HCT116 (cell line): Measurements from ENCODE around the gene BABAM2. TPM values are rescaled to one million over a fixed set of nuclear protein-coding genes. Genes with fewer than 3 reads are reported as not detected.
A peak's percentile ranks its signal among the peaks of the same experiment; 100 is the strongest.

Source experiments
- ATAC-seq: fragments of 200-7000 bp; cut with Tn5 transposase; 2 replicates; pipeline ENCODE4 v1.9.1; 2020; ENCODE audit warnings: mild to moderate bottlenecking, moderate library complexity
- BruUV-seq: library from RNA; stranded (reverse); fragments of 400-500 nt; replicated peaks from 2 replicates; lab custom pipeline; 2021; lab: Mats Ljungman, UMichigan
- CTCF ChIA-PET: fragments of 300-600 bp; sonication (Branson Sonifier 250); formaldehyde crosslinking; loops from one replicate; lab custom pipeline; 2021; ENCODE audit warnings: antibody characterized with exemption; lab: Charles Lee
- POLR2A ChIA-PET: fragments of 300-600, 350-600 bp; sonication (Branson Sonifier 250); formaldehyde crosslinking; loops from one replicate; lab custom pipeline; 2021; ENCODE audit warnings: antibody characterized with exemption; lab: Charles Lee
- RAD21 ChIA-PET, 2 experiments: fragments of 300-600 bp; sonication (Branson Sonifier 250); formaldehyde crosslinking; loops; one replicate each; lab custom pipeline; 2023; ENCODE audit warnings: low total read pairs in 2 of 2; ENCODE audit not compliant: uncharacterized antibody in 2 of 2, unreplicated experiment in 2 of 2, low non-redundant PET in 1 of 2; lab: Charles Lee
- DNase-seq: peaks from one replicate; pipeline ENCODE4 v3.0.0-alpha.2; 2010; ENCODE audit warnings: low read depth, low spot score
- H2AFZ ChIP-seq: fragments of 200-600 bp; shearing (Covaris generic), sonication (generic); 2 replicates; pipeline ENCODE4 v1.6.1; 2017; ENCODE audit warnings: low read depth, mixed run types, mixed read lengths, antibody characterized with exemption, low read length; ENCODE audit not compliant: poor library complexity, severe bottlenecking
- H3K27ac ChIP-seq: 2 replicates; pipeline ENCODE4 v1.5.1; 2012; ENCODE audit warnings: low read depth, low read length
- H3K27me3 ChIP-seq: fragments of 200-600 bp; sonication (generic); 2 replicates; pipeline ENCODE4 v1.6.1; 2016; ENCODE audit warnings: mixed run types, low read length, mixed read lengths; ENCODE audit not compliant: insufficient read depth
- H3K36me3 ChIP-seq, 2 experiments: fragments of 200-500 bp in 1 of 2; fragments of 200-600 bp in 1 of 2; sonication (Bioruptor generic) in 1 of 2; sonication (generic) in 1 of 2; 2 replicates each; pipeline versions ENCODE4 v1.5.1 to v1.6.1; 2014 to 2016; ENCODE audit warnings: low read length in 2 of 2, inconsistent platforms in 1 of 2, mixed read lengths in 1 of 2, mixed run types in 1 of 2; ENCODE audit not compliant: insufficient read depth in 2 of 2, control insufficient read depth in 1 of 2
- H3K4me1 ChIP-seq, 2 experiments: fragments of 200-600 bp in 1 of 2; sonication (generic) in 1 of 2; 2 replicates each; pipeline versions ENCODE4 v1.5.1 to v1.6.1; 2012 to 2017; ENCODE audit warnings: low read length in 2 of 2, inconsistent platforms in 1 of 2, mild to moderate bottlenecking in 1 of 2, mixed read lengths in 1 of 2, mixed run types in 1 of 2, moderate library complexity in 1 of 2; ENCODE audit not compliant: insufficient read depth in 2 of 2, control insufficient read depth in 1 of 2
- H3K4me2 ChIP-seq: fragments of 200-600 bp; sonication (generic); 2 replicates; pipeline ENCODE4 v1.6.1; 2017; ENCODE audit warnings: mixed run types, low read length, mixed read lengths
- H3K4me3 ChIP-seq, 2 experiments: fragments of 200-600 bp in 1 of 2; sonication (generic) in 1 of 2; replicated peaks in 1 of 2; 2 replicates each; pipeline ENCODE4 v1.5.1; 2011 to 2016; ENCODE audit warnings: low read length in 2 of 2, control low read depth in 1 of 2, low read depth in 1 of 2, mild to moderate bottlenecking in 1 of 2, mixed read lengths in 1 of 2, mixed run types in 1 of 2
- H3K79me2 ChIP-seq: fragments of 200-600 bp; sonication (generic); 2 replicates; pipeline ENCODE4 v1.6.1; 2017; ENCODE audit warnings: mild to moderate bottlenecking, mixed run types, low read length, moderate library complexity, mixed read lengths; ENCODE audit not compliant: insufficient read depth
- H3K9ac ChIP-seq: fragments of 200-600 bp; sonication (generic); 2 replicates; pipeline ENCODE4 v1.6.1; 2016; ENCODE audit warnings: low read length, mixed read lengths
- H3K9me2 ChIP-seq: fragments of 200-600 bp; sonication (generic), shearing (Covaris generic); 2 replicates; pipeline ENCODE4 v1.6.1; 2017; ENCODE audit warnings: mixed run types, mild to moderate bottlenecking, moderate library complexity; ENCODE audit not compliant: insufficient read depth
- H3K9me3 ChIP-seq, 2 experiments: fragments of 200-500 bp in 1 of 2; fragments of 200-600 bp in 1 of 2; sonication (Bioruptor generic) in 1 of 2; sonication (generic) in 1 of 2; 2 replicates each; pipeline ENCODE4 v1.6.1; 2014 to 2017; ENCODE audit warnings: low read length in 2 of 2, mixed read lengths in 2 of 2, inconsistent platforms in 1 of 2, low read depth in 1 of 2, mild to moderate bottlenecking in 1 of 2, mixed run types in 1 of 2, moderate library complexity in 1 of 2; ENCODE audit not compliant: control insufficient read depth in 1 of 2, insufficient read depth in 1 of 2
- H4K20me1 ChIP-seq: fragments of 200-600 bp; sonication (generic), shearing (Covaris generic); 2 replicates; pipeline ENCODE4 v1.6.1; 2017; ENCODE audit warnings: mixed run types, mild to moderate bottlenecking, moderate library complexity; ENCODE audit not compliant: insufficient read depth
- CEBPB ChIP-seq: IDR thresholded peaks from 2 replicates; pipeline ENCODE4 v1.6.1; 2012; ENCODE audit warnings: low read depth
- EGR1 ChIP-seq: IDR thresholded peaks from 2 replicates; pipeline ENCODE4 v1.6.1; 2012; ENCODE audit warnings: low read depth
- ELF1 ChIP-seq: IDR thresholded peaks from 2 replicates; pipeline ENCODE4 v1.6.1; 2012; ENCODE audit warnings: low read depth, borderline replicate concordance
- EZH2phosphoT487 ChIP-seq: fragments of 200-600 bp; IDR thresholded peaks from 2 replicates; pipeline ENCODE4 v1.6.1; 2018; ENCODE audit warnings: antibody characterized with exemption, borderline replicate concordance
- FOSL1 ChIP-seq: IDR thresholded peaks from 2 replicates; pipeline ENCODE4 v1.6.1; 2012; ENCODE audit warnings: low read depth
- JUND ChIP-seq: IDR thresholded peaks from 2 replicates; pipeline ENCODE4 v1.6.1; 2012
- POLR2A ChIP-seq: IDR thresholded peaks from 2 replicates; pipeline ENCODE4 v1.7.0; 2011; ENCODE audit warnings: borderline replicate concordance; ENCODE audit not compliant: insufficient read depth, insufficient read length; ENCODE audit errors: extremely low read depth
- SIN3A ChIP-seq: IDR thresholded peaks from 2 replicates; pipeline ENCODE4 v1.6.1; 2012; ENCODE audit warnings: low read depth
- SP1 ChIP-seq: IDR thresholded peaks from 2 replicates; pipeline ENCODE4 v1.6.1; 2012; ENCODE audit warnings: low read depth
- SRF ChIP-seq: IDR thresholded peaks from 2 replicates; pipeline ENCODE4 v1.6.1; 2012; ENCODE audit warnings: low read depth
- TCF7L2 ChIP-seq: IDR thresholded peaks from 2 replicates; pipeline ENCODE4 v1.7.0; 2011; ENCODE audit warnings: borderline replicate concordance, inconsistent platforms; ENCODE audit not compliant: insufficient read depth, insufficient read length; ENCODE audit errors: extremely low read depth
- YY1 ChIP-seq: IDR thresholded peaks from 2 replicates; pipeline ENCODE4 v1.6.1; 2011; ENCODE audit warnings: low read length, low read depth, moderate library complexity, mild to moderate bottlenecking; ENCODE audit not compliant: insufficient replicate concordance; ENCODE audit errors: extremely low read depth
- ZFX ChIP-seq: fragments of 450-650 bp; IDR thresholded peaks from 2 replicates; pipeline ENCODE4 v1.6.1; 2017
- ZNF274 ChIP-seq: fragments of 200-500 bp; sonication (Bioruptor generic); IDR thresholded peaks from 2 replicates; pipeline ENCODE4 v1.6.1; 2014; ENCODE audit warnings: mild to moderate bottlenecking, low read depth, low read length, inconsistent platforms
- intact Hi-C: fragments of 100-400 bp; cut with micrococcal nuclease; formaldehyde crosslinking; loops from 2 replicates; pipeline ENCODE4 v1.10.0; 2022
- total RNA-seq: library from RNA; stranded (reverse); gene quantifications from one replicate; pipeline ENCODE4 v1.2.1, GENCODE V29; 2021; ENCODE audit not compliant: unreplicated experiment
- TF ChIP-seq, protein P1 (sequence below): IDR thresholded peaks from 2 replicates; pipeline ENCODE4 v1.6.1; 2012
- TF ChIP-seq, protein P2 (sequence below): IDR thresholded peaks from 2 replicates; pipeline ENCODE4 v1.6.1; 2012; ENCODE audit warnings: low read depth
- TF ChIP-seq, protein P3 (sequence below), 3 experiments: fragments of 200-600 bp in 1 of 3; sonication (generic) in 1 of 3; IDR thresholded peaks in 2 of 3; conservative IDR thresholded peaks in 1 of 3; 2 replicates each; pipeline ENCODE4 v1.5.1; 2012 to 2017; ENCODE audit warnings: low read depth in 2 of 3, low read length in 2 of 3, antibody characterized with exemption in 1 of 3, borderline replicate concordance in 1 of 3, control low read depth in 1 of 3, mild to moderate bottlenecking in 1 of 3, mixed read lengths in 1 of 3, mixed run types in 1 of 3, moderate library complexity in 1 of 3; ENCODE audit not compliant: insufficient read depth in 1 of 3
- TF ChIP-seq, protein P4 (sequence below): IDR thresholded peaks from 2 replicates; pipeline ENCODE4 v1.6.1; 2012
- TF ChIP-seq, protein P5 (sequence below): IDR thresholded peaks from 2 replicates; pipeline ENCODE4 v1.6.1; 2011; ENCODE audit warnings: mild to moderate bottlenecking, low read length, moderate library complexity; ENCODE audit not compliant: insufficient replicate concordance; ENCODE audit errors: extremely low read depth

BABAM2 gene
- total RNA-seq, 1 experiment from 2014 or later = 23.8 TPM

DNA sequence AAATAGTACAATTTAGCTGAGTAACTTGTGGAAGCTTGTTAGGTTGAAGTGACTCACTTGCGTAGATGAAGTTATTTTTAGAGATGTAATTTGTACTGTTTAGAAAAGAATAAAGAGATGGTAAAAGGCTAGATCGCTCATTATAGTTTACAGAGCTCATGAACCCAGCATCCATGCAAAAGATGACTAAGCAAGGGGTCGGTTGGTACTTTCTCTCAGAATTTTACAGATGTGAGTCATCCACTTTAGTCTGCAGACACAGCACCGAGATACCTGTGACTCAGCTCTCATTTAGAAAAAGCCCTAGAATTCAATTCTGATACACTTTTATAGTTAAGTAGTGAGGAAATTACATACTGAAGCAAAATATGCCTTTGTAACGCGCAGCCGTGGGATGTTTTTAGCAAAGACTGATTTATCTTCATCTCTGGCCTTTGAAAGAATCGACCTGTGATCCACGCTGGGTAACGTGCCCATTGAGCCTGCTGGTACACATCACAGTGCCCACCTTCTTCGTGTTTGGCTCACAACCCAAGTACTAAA lies 385.6 kb downstream of the BABAM2 start:
- no peaks in the 10 kb centered on the region for H3K9me2 ChIP-seq
- H3K36me3 ChIP-seq = no peaks in the 10 kb centered on the region
- ChIA-PET POLR2A (interaction anchor here (1.3 to 1.7 kb wide), 2 partner anchors 50 to 386 kb away, joined by 3 read pairs; partner anchors contain the start of genes BABAM2 and RBKS), RAD21 (interaction anchor here in 1 of 2 experiments (0.8 kb wide), 1 partner anchor 49 kb away, joined by 3 read pairs; no protein-coding TSS in a partner anchor), CTCF (interaction anchor here (1.5 kb wide), 1 partner anchor 121 kb away, joined by 3 read pairs; no protein-coding TSS in a partner anchor)
- DNase-seq (peak; percentile 81), ATAC-seq (peak; percentile 76)
- H3K9ac ChIP-seq = peak overlapping the region; percentile 50
- no peak overlapping the region for H2AFZ ChIP-seq
- no peaks in the 10 kb centered on the region for H4K20me1 ChIP-seq
- peak overlapping the region; percentile 91 for H3K27ac ChIP-seq
- peak overlapping the region; percentile 73 for H3K4me2 ChIP-seq
- intact Hi-C loops = loop anchor here (10.0 kb wide), 1 partner anchor 521 kb away; no protein-coding TSS in a partner anchor
- no peaks in the 10 kb centered on the region for H3K27me3 ChIP-seq
- H3K9me3 ChIP-seq = no peaks in the 10 kb centered on the region
- no peaks in the 10 kb centered on the region for H3K79me2 ChIP-seq
- peak overlapping the region in 1 of 2 experiments; percentile 25; a peak in 2 of 4 replicates for H3K4me3 ChIP-seq
- BruUV-seq = no TSS peak
- H3K4me1 ChIP-seq = peaks cover 43 to 63% of the 10 kb centered on the region in 2 experiments
- TF ChIP-seq ZNF274 (no peak), SIN3A (peak; percentile 50; the same call in 1 of the 2 replicates), TCF7L2 (peak; percentile 77), ELF1 (no peak), EGR1 (peak; percentile 37; the same call in 1 of the 2 replicates), SP1 (peak; percentile 88), ZFX (no peak), CEBPB (peak; percentile 64), JUND (peak; percentile 98), FOSL1 (peak; percentile 98), EZH2phosphoT487 (no peak), POLR2A (no peak), SRF (peak; percentile 58), YY1 (peak; percentile 66)
- TF ChIP-seq, protein P1, sequence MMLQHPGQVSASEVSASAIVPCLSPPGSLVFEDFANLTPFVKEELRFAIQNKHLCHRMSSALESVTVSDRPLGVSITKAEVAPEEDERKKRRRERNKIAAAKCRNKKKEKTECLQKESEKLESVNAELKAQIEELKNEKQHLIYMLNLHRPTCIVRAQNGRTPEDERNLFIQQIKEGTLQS = no peak; the same call in 1 of the 2 replicates
- TF ChIP-seq, protein P2, sequence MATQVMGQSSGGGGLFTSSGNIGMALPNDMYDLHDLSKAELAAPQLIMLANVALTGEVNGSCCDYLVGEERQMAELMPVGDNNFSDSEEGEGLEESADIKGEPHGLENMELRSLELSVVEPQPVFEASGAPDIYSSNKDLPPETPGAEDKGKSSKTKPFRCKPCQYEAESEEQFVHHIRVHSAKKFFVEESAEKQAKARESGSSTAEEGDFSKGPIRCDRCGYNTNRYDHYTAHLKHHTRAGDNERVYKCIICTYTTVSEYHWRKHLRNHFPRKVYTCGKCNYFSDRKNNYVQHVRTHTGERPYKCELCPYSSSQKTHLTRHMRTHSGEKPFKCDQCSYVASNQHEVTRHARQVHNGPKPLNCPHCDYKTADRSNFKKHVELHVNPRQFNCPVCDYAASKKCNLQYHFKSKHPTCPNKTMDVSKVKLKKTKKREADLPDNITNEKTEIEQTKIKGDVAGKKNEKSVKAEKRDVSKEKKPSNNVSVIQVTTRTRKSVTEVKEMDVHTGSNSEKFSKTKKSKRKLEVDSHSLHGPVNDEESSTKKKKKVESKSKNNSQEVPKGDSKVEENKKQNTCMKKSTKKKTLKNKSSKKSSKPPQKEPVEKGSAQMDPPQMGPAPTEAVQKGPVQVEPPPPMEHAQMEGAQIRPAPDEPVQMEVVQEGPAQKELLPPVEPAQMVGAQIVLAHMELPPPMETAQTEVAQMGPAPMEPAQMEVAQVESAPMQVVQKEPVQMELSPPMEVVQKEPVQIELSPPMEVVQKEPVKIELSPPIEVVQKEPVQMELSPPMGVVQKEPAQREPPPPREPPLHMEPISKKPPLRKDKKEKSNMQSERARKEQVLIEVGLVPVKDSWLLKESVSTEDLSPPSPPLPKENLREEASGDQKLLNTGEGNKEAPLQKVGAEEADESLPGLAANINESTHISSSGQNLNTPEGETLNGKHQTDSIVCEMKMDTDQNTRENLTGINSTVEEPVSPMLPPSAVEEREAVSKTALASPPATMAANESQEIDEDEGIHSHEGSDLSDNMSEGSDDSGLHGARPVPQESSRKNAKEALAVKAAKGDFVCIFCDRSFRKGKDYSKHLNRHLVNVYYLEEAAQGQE = no peak
- TF ChIP-seq, protein P3, sequence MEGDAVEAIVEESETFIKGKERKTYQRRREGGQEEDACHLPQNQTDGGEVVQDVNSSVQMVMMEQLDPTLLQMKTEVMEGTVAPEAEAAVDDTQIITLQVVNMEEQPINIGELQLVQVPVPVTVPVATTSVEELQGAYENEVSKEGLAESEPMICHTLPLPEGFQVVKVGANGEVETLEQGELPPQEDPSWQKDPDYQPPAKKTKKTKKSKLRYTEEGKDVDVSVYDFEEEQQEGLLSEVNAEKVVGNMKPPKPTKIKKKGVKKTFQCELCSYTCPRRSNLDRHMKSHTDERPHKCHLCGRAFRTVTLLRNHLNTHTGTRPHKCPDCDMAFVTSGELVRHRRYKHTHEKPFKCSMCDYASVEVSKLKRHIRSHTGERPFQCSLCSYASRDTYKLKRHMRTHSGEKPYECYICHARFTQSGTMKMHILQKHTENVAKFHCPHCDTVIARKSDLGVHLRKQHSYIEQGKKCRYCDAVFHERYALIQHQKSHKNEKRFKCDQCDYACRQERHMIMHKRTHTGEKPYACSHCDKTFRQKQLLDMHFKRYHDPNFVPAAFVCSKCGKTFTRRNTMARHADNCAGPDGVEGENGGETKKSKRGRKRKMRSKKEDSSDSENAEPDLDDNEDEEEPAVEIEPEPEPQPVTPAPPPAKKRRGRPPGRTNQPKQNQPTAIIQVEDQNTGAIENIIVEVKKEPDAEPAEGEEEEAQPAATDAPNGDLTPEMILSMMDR (IDR thresholded peaks at IDR 0.05 in 2 of 3, conservative IDR thresholded peaks at IDR 0.05 in 1 of 3; ENCODE audit: borderline replicate concordance in 1 of 3, insufficient read depth in 1 of 3, low read depth in 2 of 3, low read length in 2 of 3) = no peak
- TF ChIP-seq, protein P4, sequence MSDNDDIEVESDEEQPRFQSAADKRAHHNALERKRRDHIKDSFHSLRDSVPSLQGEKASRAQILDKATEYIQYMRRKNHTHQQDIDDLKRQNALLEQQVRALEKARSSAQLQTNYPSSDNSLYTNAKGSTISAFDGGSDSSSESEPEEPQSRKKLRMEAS = peak; percentile 27; the same call in 1 of the 2 replicates
- TF ChIP-seq, protein P5, sequence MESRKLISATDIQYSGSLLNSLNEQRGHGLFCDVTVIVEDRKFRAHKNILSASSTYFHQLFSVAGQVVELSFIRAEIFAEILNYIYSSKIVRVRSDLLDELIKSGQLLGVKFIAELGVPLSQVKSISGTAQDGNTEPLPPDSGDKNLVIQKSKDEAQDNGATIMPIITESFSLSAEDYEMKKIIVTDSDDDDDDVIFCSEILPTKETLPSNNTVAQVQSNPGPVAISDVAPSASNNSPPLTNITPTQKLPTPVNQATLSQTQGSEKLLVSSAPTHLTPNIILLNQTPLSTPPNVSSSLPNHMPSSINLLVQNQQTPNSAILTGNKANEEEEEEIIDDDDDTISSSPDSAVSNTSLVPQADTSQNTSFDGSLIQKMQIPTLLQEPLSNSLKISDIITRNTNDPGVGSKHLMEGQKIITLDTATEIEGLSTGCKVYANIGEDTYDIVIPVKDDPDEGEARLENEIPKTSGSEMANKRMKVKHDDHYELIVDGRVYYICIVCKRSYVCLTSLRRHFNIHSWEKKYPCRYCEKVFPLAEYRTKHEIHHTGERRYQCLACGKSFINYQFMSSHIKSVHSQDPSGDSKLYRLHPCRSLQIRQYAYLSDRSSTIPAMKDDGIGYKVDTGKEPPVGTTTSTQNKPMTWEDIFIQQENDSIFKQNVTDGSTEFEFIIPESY = peak; percentile 38
